SU-DHL-6 (cell line): ENCODE measurements around the gene MINPP1.

Source experiments
- H2AFZ ChIP-seq: fragments of 200-600 bp; sonication (generic); 2 replicates; pipeline ENCODE4 v1.6.1; 2014; ENCODE audit warnings: low read depth, mild to moderate bottlenecking, moderate library complexity, mixed read lengths, antibody characterized with exemption, low read length; ENCODE audit not compliant: severe bottlenecking
- H3F3A ChIP-seq: fragments of 200-600 bp; shearing (Covaris generic); 2 replicates; pipeline ENCODE4 v1.6.0; 2016; ENCODE audit warnings: antibody characterized with exemption, mild to moderate bottlenecking; ENCODE audit not compliant: insufficient read depth
- H3K27ac ChIP-seq: fragments of 200-600 bp; sonication (generic); 2 replicates; pipeline ENCODE4 v1.5.1; 2016; ENCODE audit warnings: low read depth, mild to moderate bottlenecking, low read length, moderate library complexity, mixed read lengths
- H3K27me3 ChIP-seq: fragments of 200-600 bp; sonication (generic), shearing (Covaris generic); 2 replicates; pipeline ENCODE4 v1.6.0; 2014; ENCODE audit warnings: mild to moderate bottlenecking, low read length
- H3K36me3 ChIP-seq: fragments of 200-600 bp; sonication (generic); 2 replicates; pipeline ENCODE4 v1.6.1; 2014; ENCODE audit warnings: mild to moderate bottlenecking, low read length, mixed read lengths
- H3K4me2 ChIP-seq: fragments of 300-600, 200-600 bp; shearing (Covaris generic), sonication (generic); 2 replicates; pipeline ENCODE4 v1.6.0; 2014; ENCODE audit warnings: low read length, low read depth, mild to moderate bottlenecking; ENCODE audit not compliant: poor library complexity, severe bottlenecking
- H3K4me3 ChIP-seq: fragments of 200-600 bp; sonication (generic); 2 replicates; pipeline ENCODE4 v1.5.1; 2014; ENCODE audit warnings: antibody characterized with exemption, low read length, mild to moderate bottlenecking, mixed read lengths; ENCODE audit not compliant: insufficient read depth, poor library complexity, severe bottlenecking
- H3K79me2 ChIP-seq: fragments of 200-600 bp; sonication (generic); 2 replicates; pipeline ENCODE4 v1.6.1; 2014; ENCODE audit warnings: mild to moderate bottlenecking, low read length, moderate library complexity; ENCODE audit not compliant: insufficient read depth
- H3K9ac ChIP-seq: fragments of 200-600 bp; sonication (generic); 2 replicates; pipeline ENCODE4 v1.7.0; 2014; ENCODE audit warnings: mild to moderate bottlenecking, low read length
- H3K9me2 ChIP-seq: fragments of 200-600 bp; sonication (generic); replicated peaks from 2 replicates; pipeline ENCODE4 v1.6.1; 2014; ENCODE audit warnings: low read length; ENCODE audit not compliant: insufficient read depth
- H3K9me3 ChIP-seq: fragments of 200-600 bp; sonication (generic); 2 replicates; pipeline ENCODE4 v1.6.1; 2014; ENCODE audit warnings: low read length, mixed read lengths; ENCODE audit not compliant: insufficient read depth
- H4K20me1 ChIP-seq: fragments of 200-600 bp; sonication (generic); 2 replicates; pipeline ENCODE4 v1.6.1; 2014; ENCODE audit warnings: low read depth, mild to moderate bottlenecking, antibody characterized with exemption, low read length, moderate library complexity, mixed read lengths
- EZH2phosphoT487 ChIP-seq: fragments of 200-600 bp; sonication (generic), shearing (Covaris generic); conservative IDR thresholded peaks from 2 replicates; pipeline ENCODE4 v1.6.1; 2018; ENCODE audit warnings: mild to moderate bottlenecking, antibody characterized with exemption, low read length, moderate library complexity, mixed read lengths
- TF ChIP-seq, protein P1 (sequence below): fragments of 200-600 bp; sonication (generic); IDR thresholded peaks from one replicate; pipeline ENCODE4 v1.5.1; 2017; ENCODE audit warnings: antibody characterized with exemption, mild to moderate bottlenecking, low read length, moderate library complexity; ENCODE audit not compliant: insufficient read depth, poor library complexity, severe bottlenecking

The MINPP1 gene

DNA sequence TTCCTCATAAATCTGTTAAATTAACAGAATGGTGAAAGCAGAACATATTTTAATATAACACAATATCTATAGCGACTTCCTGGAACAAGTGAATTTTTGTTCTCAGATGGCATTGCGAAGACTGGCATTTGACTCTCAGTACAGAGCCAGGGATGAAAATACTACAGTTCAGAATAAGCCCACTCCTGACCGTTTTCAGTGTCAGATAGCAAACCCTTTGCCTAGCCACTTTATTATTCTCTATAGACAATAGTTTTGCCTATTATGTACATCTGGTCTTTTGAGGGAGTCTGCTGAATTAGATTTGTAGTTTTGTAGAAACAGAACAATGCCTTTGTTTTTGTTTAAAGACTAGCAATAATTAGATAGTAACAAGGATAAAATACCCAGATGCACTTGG is 2.3 kb downstream of the MINPP1 start:
- H3K79me2 ChIP-seq, result peaks cover 12% of the 10 kb centered on the region; the same call in 1 of the 2 replicates

DNA sequence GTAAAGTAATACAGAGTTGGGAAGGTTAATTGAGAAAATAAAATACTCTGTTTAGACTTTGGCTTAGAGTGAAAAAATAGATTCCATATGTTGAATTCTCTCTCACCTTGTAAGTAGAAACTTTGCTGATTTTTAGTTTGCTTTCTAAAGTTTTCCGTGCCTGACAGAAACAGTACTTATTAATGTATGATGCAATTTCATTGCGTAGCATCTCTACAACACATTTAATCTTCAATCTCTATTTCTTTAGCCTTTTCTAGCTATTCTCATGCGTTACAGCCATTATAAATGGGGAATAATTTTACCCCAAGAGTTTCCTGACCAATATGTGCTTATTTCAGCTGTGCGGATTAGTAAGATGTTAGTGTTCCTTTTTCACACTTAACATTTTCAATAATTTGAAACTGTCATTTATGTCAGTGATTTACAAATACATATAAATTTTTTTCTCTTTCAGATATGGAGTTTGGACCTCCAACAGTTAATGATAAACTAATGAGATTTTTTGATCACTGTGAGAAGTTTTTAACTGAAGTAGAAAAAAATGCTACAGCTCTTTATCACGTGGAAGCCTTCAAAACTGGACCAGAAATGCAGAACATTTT is 3.3 kb downstream of the MINPP1 start:
- TF ChIP-seq, protein P1, sequence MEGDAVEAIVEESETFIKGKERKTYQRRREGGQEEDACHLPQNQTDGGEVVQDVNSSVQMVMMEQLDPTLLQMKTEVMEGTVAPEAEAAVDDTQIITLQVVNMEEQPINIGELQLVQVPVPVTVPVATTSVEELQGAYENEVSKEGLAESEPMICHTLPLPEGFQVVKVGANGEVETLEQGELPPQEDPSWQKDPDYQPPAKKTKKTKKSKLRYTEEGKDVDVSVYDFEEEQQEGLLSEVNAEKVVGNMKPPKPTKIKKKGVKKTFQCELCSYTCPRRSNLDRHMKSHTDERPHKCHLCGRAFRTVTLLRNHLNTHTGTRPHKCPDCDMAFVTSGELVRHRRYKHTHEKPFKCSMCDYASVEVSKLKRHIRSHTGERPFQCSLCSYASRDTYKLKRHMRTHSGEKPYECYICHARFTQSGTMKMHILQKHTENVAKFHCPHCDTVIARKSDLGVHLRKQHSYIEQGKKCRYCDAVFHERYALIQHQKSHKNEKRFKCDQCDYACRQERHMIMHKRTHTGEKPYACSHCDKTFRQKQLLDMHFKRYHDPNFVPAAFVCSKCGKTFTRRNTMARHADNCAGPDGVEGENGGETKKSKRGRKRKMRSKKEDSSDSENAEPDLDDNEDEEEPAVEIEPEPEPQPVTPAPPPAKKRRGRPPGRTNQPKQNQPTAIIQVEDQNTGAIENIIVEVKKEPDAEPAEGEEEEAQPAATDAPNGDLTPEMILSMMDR, result no peak
- TF ChIP-seq EZH2phosphoT487, result no peak
- no peaks in the 10 kb centered on the region for H3K9me2 ChIP-seq
- peaks cover 3% of the 10 kb centered on the region; the same call in 1 of the 2 replicates for H3K36me3 ChIP-seq
- no peaks in the 10 kb centered on the region for H4K20me1 ChIP-seq
- no peak overlapping the region for H3K9ac ChIP-seq
- peak overlapping the region; percentile 91 for H3K4me2 ChIP-seq
- no peak overlapping the region for H3K27ac ChIP-seq
- no peak overlapping the region for H3K4me3 ChIP-seq
- H3F3A ChIP-seq, result peaks cover 13% of the 10 kb centered on the region; the same call in 1 of the 2 replicates
- H2AFZ ChIP-seq, result no peak overlapping the region
- H3K27me3 ChIP-seq, result no peaks in the 10 kb centered on the region
- no peaks in the 10 kb centered on the region for H3K9me3 ChIP-seq
- peaks cover 12% of the 10 kb centered on the region; the same call in 1 of the 2 replicates for H3K79me2 ChIP-seq

More for the DNA sequence above, 2.3 kb downstream of the MINPP1 start:
- Histone ChIP-seq H3K4me3 (peak overlapping the region; percentile 1), H3K9ac (peak overlapping the region; percentile 70; the same call in 1 of the 2 replicates), H3K4me2 (peak overlapping the region; percentile 91), H2AFZ (no peak overlapping the region), H3K27me3 (no peaks in the 10 kb centered on the region), H3K27ac (no peak overlapping the region), H3K9me2 (no peaks in the 10 kb centered on the region), H3F3A (peaks cover 13% of the 10 kb centered on the region; the same call in 1 of the 2 replicates), H4K20me1 (no peaks in the 10 kb centered on the region), H3K36me3 (peaks cover 3% of the 10 kb centered on the region; the same call in 1 of the 2 replicates), H3K9me3 (no peaks in the 10 kb centered on the region)
- TF ChIP-seq, protein P1, result no peak
- no peak for TF ChIP-seq EZH2phosphoT487

DNA sequence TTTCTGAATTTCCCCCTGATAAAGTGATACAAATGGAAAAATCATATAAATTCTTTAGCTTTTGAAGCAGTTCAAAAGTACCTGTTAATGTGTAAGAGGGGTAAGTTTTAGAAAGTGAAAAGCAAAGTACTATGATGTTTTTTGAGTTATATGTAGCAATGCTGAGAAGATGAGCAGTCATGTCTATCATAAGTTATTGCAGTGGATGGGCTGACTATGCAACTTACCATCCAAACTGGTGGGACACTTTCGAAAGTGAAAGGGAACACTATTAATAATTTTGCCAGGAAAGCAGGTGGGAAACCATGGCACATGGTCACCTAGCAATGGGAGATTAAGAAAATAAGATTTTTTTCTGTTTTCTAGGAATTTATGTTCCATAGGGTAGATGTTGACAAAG is 4.1 kb downstream of the MINPP1 start:
- no peak overlapping the region for H3K9ac ChIP-seq

More for the DNA sequence above, 4.1 kb downstream of the MINPP1 start:
- Histone ChIP-seq H3K79me2 (peaks cover 12% of the 10 kb centered on the region; the same call in 1 of the 2 replicates), H3K9me2 (no peaks in the 10 kb centered on the region), H3K27ac (no peak overlapping the region), H4K20me1 (no peaks in the 10 kb centered on the region), H3K4me3 (no peak overlapping the region), H3K36me3 (peaks cover 3% of the 10 kb centered on the region; the same call in 1 of the 2 replicates), H3K4me2 (no peak overlapping the region), H3K27me3 (no peaks in the 10 kb centered on the region), H3F3A (peaks cover 9% of the 10 kb centered on the region; the same call in 1 of the 2 replicates), H2AFZ (no peak overlapping the region), H3K9me3 (no peaks in the 10 kb centered on the region)
- no peak for TF ChIP-seq EZH2phosphoT487
- TF ChIP-seq, protein P1, result no peak
